Measurements from ENCODE around the gene CLSTN2.

GRCh38 chr3:140199008-140199407 is 264.0 kb downstream of the CLSTN2 start:
- no peak for TF ChIP-seq GABPA (IDR thresholded peaks at IDR 0.05 in 1 of 2, conservative IDR thresholded peaks at IDR 0.05 in 1 of 2)
- TF ChIP-seq CTCF (IDR thresholded peaks at IDR 0.05; ENCODE audit: low read depth, low read length, missing input control): no peak
